Heart right ventricle (tissue), 16 donors: ENCODE measurements around the gene ABHD17C. TPM values are rescaled to one million over a fixed set of nuclear protein-coding genes. Genes with fewer than 3 reads are reported as not detected.

ENCODE experiments used
- ATAC-seq, 8 donors: fragments of 200-7000 bp; cut with Tn5 transposase; one replicate each; pipeline ENCODE4 v1.9.1; 2020; ENCODE audit warnings: mild to moderate bottlenecking in 8 of 8, moderate library complexity in 8 of 8, moderate number of reproducible peaks in 1 of 8
- DNase-seq, 2 donors: peaks; one replicate each; pipeline ENCODE4 v3.0.0-alpha.2; 2020
- H3K27ac ChIP-seq, 10 donors: fragments of 200-600 bp; sonication (generic) in 2 of 10; one replicate each; pipeline versions ENCODE4 v1.5.0 to v1.8.0; 2020 to 2022; ENCODE audit warnings: mild to moderate bottlenecking in 3 of 10
- H3K27me3 ChIP-seq, 7 donors: fragments of 200-600 bp; one replicate each; pipeline ENCODE4 v1.8.0; 2021 to 2022; ENCODE audit warnings: mild to moderate bottlenecking in 2 of 7
- H3K36me3 ChIP-seq, 9 donors: fragments of 200-600 bp; sonication (generic) in 1 of 9; one replicate each; pipeline versions ENCODE4 v1.5.0 to v1.8.0; 2020 to 2022; ENCODE audit warnings: mild to moderate bottlenecking in 2 of 9
- H3K4me1 ChIP-seq, 9 donors: fragments of 200-600 bp; sonication (generic) in 1 of 9; one replicate each; pipeline versions ENCODE4 v1.5.0 to v1.8.0; 2020 to 2022; ENCODE audit warnings: mild to moderate bottlenecking in 4 of 9
- H3K4me3 ChIP-seq, 10 donors: fragments of 200-600 bp; sonication (generic) in 2 of 10; one replicate each; pipeline versions ENCODE4 v1.5.0 to v1.8.0; 2020 to 2022; ENCODE audit warnings: mild to moderate bottlenecking in 7 of 10, moderate library complexity in 2 of 10
- H3K9me3 ChIP-seq, 11 donors: fragments of 200-600 bp in 10 of 11; sonication (generic) in 2 of 11; one replicate each; pipeline versions ENCODE4 v1.5.0 to v1.8.0; 2013 to 2022; ENCODE audit warnings: mild to moderate bottlenecking in 2 of 11, control low read depth in 1 of 11, moderate library complexity in 1 of 11
- WGBS, 2 donors: extraction: QIAGEN DNeasy Blood & Tissue Kit; methylation state at CpG; one replicate each; pipeline ENCODE4 v1.1.7; 2013; ENCODE audit warnings: inconsistent platforms in 1 of 2; 5-methylcytosine and 5-hydroxymethylcytosine counted together
- intact Hi-C, 10 donors: fragments of 100-400 bp; cut with DNase I; formaldehyde crosslinking; loops; one replicate each; pipeline versions ENCODE4 v1.11.1 to v1.14.2; 2022
- polyA plus RNA-seq, 2 donors: library from polyadenylated mRNA; stranded (reverse); fragments of 200-250 nt; gene quantifications; one replicate each; pipeline ENCODE4 v1.2.3, GENCODE V29; 2013
- total RNA-seq, 10 donors: library from RNA; stranded (reverse); fragmentation: NEBNext Ultra II Directional in 3 of 10; extraction: Animal tissue kit (Norgen Biotek cat#: 25700) in 3 of 10; gene quantifications; one replicate each; pipeline versions ENCODE4 v1.2.1 to v1.2.4, GENCODE V29; 2021 to 2023
- TF ChIP-seq, protein P1 (sequence below), 9 donors: fragments of 200-600 bp; sonication (generic) in 2 of 9; IDR thresholded peaks; one replicate each; pipeline versions ENCODE4 v1.5.0 to v1.8.0; 2021 to 2022; ENCODE audit warnings: antibody characterized with exemption in 9 of 9, mild to moderate bottlenecking in 5 of 9, moderate library complexity in 1 of 9
- donor health status: Arrhythmogenic right ventricular cardiomyopathy.
- donor health status: ischemic (EF 13 %, LVEDD 7.1; RV severe dilation, severe dysfunction).
- donor health status: healthy with polysubstance abuse.
- donor health status: DM: no; HTN: yes; CAD: no.
- donor health status: DM: no; HTN: no; CAD: no.
- donor health status: ischemic (EF 25% LVEDD 6.9; RV normal size, moderate dysfunction).
- donor health status: ischemic (EF 25% LVEDD 5.7; RV mildly dilated, moderate dysfunction).
- donor health status: healthy.
- donor health status: DM: yes; HTN: yes; CAD: no.
- donor health status: Ischemic cardiomyopathy.
- donor health status: ischemic (EF 35%, LVEDD 5.7; RV mildly dilated, moderate dysfunction).
- donor health status: nonischemic (EF 11% LVEDD 7.7; RV severe dilation, severe dysfunction).
- donor health status: DM: yes; HTN: yes; CAD: no.
- donor health status: PGD.
- donor health status: ischemic (EF 29% LVEDD 5.4; RV normal size, mild dysfunction).
- donor health status: nonischemic (EF 23%, LVEDD 6.1; RV moderate dilation, normal function).

The ABHD17C gene
- total and polyA plus RNA-seq, 12 donors, result 2.3 to 8.5 (median 4.2) TPM

DNA sequence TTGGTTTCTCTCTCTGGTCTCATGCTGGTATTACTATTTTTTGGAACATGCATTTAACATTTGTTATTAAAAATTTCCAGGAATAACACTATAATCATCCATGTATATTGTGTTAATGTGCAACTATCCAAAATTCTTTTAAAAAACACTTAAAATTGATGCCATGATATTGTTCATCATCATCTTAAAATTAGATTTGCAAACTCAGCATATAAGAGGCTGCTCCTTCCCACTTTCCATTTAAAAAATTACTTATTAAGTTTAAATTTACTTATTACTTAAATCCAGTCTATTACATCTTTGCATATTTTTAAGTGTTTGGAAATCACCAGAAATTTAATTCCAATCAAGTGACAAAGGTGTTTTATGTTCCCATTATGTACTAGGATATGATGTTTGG lies 5.8 kb upstream of the ABHD17C start:
- ATAC-seq (no peak), DNase-seq (no peak)
- H3K4me3 ChIP-seq, result no peak overlapping the region
- H3K27ac ChIP-seq, result no peak overlapping the region
- H3K36me3 ChIP-seq, result no peaks in the 10 kb centered on the region
- no peaks in the 10 kb centered on the region for H3K9me3 ChIP-seq
- intact Hi-C loops, result no loop called here
- TF ChIP-seq, protein P1, sequence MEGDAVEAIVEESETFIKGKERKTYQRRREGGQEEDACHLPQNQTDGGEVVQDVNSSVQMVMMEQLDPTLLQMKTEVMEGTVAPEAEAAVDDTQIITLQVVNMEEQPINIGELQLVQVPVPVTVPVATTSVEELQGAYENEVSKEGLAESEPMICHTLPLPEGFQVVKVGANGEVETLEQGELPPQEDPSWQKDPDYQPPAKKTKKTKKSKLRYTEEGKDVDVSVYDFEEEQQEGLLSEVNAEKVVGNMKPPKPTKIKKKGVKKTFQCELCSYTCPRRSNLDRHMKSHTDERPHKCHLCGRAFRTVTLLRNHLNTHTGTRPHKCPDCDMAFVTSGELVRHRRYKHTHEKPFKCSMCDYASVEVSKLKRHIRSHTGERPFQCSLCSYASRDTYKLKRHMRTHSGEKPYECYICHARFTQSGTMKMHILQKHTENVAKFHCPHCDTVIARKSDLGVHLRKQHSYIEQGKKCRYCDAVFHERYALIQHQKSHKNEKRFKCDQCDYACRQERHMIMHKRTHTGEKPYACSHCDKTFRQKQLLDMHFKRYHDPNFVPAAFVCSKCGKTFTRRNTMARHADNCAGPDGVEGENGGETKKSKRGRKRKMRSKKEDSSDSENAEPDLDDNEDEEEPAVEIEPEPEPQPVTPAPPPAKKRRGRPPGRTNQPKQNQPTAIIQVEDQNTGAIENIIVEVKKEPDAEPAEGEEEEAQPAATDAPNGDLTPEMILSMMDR (IDR thresholded peaks at IDR 0.05), result no peak
- H3K4me1 ChIP-seq, result peaks cover 0 to 8% (median 5%) of the 10 kb centered on the region in 9 donors
- peaks cover 0 to 3% (median 0%) of the 10 kb centered on the region in 7 donors for H3K27me3 ChIP-seq

DNA sequence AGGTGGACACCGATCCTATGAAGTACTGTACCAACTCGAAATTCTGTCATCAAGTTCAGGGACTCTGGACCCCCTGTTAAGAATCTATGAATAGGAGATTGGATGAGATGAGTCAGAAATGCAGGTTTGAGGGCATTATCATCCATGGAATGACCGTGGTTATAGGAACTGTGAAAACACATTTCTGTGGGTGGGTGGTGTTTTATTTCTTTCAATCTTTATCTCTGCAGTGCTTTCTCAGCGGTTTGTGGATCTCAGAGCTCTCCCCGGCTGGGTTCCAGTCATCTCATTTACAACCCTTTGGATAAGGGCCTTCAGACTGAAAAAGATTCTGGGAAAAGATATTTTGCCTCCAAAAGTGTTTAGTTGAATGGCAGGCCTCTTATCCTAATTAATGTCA lies 5.4 kb upstream of the ABHD17C start:
- intact Hi-C loops, result loop anchor here in 1 of 10 donors (10.0 kb wide), 1 partner anchor 285 kb away; no protein-coding TSS in a partner anchor
- Histone ChIP-seq H3K4me3 (no peak overlapping the region), H3K4me1 (peaks cover 0 to 11% (median 6%) of the 10 kb centered on the region in 9 donors), H3K27ac (no peak overlapping the region), H3K27me3 (peaks cover 0 to 3% (median 0%) of the 10 kb centered on the region in 7 donors), H3K36me3 (no peaks in the 10 kb centered on the region), H3K9me3 (no peaks in the 10 kb centered on the region)
- TF ChIP-seq, protein P1 (IDR thresholded peaks at IDR 0.05), result no peak
- DNase-seq (no peak), ATAC-seq (no peak)
- 65 to 75% methylated on average over 5 of the region's 5 CpGs for WGBS, 2 donors

DNA sequence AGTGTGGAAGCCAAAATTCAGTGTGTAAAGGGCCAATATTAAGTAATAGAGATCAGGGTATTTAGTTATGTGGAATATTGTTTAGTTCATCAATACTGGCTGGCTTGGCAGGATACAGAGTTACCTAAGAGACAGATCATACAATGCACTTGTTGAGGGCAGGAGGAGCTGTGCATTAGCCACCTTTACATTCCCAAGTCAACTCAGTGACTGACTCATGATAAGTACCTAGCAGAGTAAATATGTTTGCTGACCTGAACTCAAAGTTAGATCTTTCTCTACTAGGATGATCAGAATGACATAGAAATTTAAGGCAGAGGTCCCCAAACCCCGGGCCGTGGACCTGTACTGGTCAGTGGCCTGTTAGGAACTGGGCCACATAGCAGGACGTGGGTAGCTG lies 3.5 kb upstream of the ABHD17C start:
- TF ChIP-seq, protein P1 (IDR thresholded peaks at IDR 0.05), result no peak
- H3K27me3 ChIP-seq, result no peaks in the 10 kb centered on the region
- no peaks in the 10 kb centered on the region for H3K9me3 ChIP-seq

DNA sequence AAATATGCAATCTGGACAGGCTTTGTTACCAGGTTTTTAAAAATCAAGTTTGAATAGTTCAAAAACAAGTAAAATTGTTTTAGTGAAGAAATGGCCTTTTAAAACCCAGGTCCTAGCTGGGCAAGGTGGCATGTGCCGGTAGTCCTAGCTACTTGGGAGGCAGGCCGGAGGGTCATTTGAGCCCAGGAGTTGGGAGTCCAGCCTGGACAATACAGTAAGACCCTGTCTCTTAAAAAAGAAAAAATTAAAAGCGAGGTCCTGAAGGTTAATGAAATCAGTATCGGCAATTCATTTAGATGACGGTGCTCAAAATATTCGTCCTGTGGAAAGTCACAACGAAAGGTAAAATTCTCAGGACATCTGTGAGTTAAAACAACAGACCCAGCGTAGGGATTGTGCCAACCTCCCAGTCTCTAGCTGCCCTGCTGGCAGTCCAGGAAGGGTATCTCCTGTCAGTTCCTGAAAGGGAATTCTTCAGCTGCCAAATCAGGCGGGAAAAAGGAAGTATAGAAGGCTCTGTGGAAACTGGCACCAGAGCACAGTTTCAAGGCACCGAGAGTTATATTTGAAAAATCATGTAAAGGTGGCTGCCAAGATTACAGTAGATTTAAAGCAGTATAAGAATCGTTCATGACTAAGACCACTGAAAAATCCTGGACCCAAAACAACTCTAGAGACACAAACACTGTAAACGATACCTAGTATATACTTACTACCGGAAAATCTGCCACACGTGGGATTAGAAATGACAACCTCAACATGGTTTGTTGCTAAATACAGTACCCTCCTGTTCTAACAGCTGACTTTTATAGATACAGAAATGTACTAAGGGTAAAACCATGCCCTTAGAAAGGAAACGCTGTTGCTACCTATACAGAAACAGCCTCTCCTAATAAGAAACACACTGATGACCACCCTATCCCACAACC lies 1.2 kb upstream of the ABHD17C start:
- no peaks in the 10 kb centered on the region for H3K9me3 ChIP-seq
- H3K27me3 ChIP-seq, result no peaks in the 10 kb centered on the region
- 35 to 36% methylated on average over 15 of the region's 15 CpGs for WGBS, 2 donors
- TF ChIP-seq, protein P1 (IDR thresholded peaks at IDR 0.05), result no peak
- peak overlapping the region in 9 of 10 donors; percentile 79 to 91 (median 86) for H3K27ac ChIP-seq
- DNase-seq (no peak), ATAC-seq (peak in 5 of 8 donors; percentile 15 to 44 (median 39))
- no peaks in the 10 kb centered on the region for H3K36me3 ChIP-seq
- intact Hi-C loops, result loop anchor here in 1 of 10 donors (2.0 to 10.0 kb wide), 2 partner anchors 83 to 281 kb away; no protein-coding TSS in a partner anchor
- H3K4me1 ChIP-seq, result peaks cover 0 to 28% (median 20%) of the 10 kb centered on the region in 9 donors
- peak overlapping the region; percentile 63 to 93 (median 78) for H3K4me3 ChIP-seq

More for the DNA sequence above, 3.5 kb upstream of the ABHD17C start:
- Histone ChIP-seq H3K4me3 (no peak overlapping the region), H3K36me3 (no peaks in the 10 kb centered on the region), H3K4me1 (peaks cover 0 to 19% (median 15%) of the 10 kb centered on the region in 9 donors), H3K27ac (no peak overlapping the region)
- intact Hi-C loops, result loop anchor here in 1 of 10 donors (10.0 kb wide), 1 partner anchor 283 kb away; no protein-coding TSS in a partner anchor
- no peak for DNase-seq
- no peak for ATAC-seq
- whole genome bisulfite sequencing, 2 donors, result 89 to 93% methylated on average over 3 of the region's 3 CpGs
